Measurements from ENCODE around the gene MYOM1.
A peak's percentile ranks its signal among the peaks of the same experiment; 100 is the strongest.
"Not testable (repeated sequence)": the region's sequence is repeated elsewhere in the genome, so short reads cannot be mapped to it uniquely, and the experiment has no call there.

The MYOM1 gene

DNA sequence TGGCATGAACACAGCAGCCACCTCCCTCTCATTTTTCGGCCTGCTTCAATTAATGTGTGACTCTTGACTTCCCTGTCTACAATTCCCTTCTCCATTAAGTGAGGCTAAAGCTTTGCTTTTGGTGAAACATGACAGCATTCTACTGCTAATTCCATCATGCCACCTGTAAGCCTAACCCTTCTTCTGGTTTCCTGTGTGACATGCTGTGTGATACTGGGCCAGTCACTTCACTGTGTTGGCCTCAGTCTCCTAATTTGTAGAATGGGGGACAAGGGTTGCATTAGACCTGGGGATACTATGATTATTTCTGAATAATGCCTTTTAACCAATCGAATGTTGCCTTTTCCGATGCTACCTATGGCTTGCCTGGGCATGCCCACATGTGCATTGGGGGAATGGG is 146.4 kb downstream of the MYOM1 start:
- DNase-seq, result not testable (repeated sequence)

GRCh38 chr18:3071676-3072075 is 148.1 kb downstream of the MYOM1 start:
- DNase-seq, result no peak

DNA sequence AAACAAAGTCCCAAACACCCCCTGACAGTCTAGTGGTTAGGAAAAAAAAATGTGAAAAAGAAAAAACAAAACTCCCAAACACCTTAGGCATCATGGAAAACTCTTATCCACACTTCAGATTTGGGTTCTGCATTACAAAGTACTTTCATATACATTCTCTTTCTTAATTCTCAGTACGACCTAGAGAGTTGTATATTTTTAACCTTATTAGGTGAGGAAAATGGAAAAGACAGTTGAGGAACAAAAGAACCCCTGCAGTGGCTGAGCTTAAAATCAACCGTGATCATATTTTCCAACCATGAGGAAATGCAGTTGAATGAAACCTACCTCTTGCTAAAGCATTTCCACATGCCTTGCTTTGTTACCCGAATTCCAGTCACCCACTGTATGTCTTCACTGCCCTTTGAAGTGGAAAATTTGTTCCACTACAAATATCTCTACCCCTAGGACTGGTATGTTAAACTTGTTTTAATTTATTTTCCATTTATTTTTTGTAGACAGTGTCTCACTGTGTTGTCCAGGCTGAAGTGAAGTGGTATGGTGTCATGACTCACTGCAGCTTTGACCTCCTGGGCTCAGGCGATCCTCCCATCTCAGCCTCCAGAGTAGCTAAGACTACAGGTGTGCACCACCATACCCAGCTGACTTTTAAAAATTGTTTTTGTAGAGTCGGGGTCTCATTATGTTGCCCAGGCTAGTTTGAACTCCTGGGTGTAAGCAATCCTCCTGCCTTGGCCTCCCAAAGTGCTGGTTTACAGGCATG is 149.9 kb downstream of the MYOM1 start:
- DNase-seq, result no peak

GRCh38 chr18:3067722-3068121 is 152.0 kb downstream of the MYOM1 start:
- DNase-seq, result no peak

- DNase-seq, result no peak
These were observed 152.6 kb downstream of the MYOM1 start for GRCh38 chr18:3067165-3067661.

DNA sequence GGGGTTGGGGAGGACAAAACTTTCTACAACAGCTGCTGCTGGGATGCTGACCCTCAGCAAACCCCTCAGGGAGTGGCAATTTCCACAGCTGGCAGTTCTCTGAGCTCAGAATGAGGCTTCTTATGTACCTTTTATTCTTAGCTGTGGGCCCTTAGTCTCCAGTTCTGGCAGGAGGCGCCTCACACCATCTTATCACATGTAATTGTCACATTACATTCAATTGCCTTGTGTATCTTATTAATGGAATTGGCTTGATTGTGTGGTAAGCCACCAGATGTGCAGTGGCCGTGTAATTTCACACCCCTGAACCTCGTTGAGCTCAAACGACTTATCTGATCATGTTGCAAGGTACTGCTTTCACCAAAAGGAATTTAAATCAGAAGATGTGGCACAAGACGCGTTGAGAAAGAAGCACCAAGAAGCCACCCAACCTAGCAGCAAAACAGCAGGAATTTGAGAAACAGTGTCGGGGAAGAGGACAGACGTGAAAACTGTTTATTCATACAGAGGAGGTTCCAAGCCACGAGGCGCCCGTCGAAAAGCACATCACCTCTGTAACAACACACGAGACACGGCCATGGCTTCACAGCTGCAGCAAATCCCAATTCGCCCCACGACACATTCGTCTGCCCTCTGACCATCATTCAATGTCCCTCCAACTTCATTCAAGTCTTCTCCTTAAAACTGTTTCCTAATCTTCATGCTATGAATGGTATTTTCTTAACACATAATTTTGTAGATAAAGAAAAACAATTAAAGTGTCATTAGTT is 153.2 kb downstream of the MYOM1 start:
- DNase-seq, result no peak

- not testable (repeated sequence) for DNase-seq
These were observed 156.0 kb downstream of the MYOM1 start for GRCh38 chr18:3063766-3064165.

DNA sequence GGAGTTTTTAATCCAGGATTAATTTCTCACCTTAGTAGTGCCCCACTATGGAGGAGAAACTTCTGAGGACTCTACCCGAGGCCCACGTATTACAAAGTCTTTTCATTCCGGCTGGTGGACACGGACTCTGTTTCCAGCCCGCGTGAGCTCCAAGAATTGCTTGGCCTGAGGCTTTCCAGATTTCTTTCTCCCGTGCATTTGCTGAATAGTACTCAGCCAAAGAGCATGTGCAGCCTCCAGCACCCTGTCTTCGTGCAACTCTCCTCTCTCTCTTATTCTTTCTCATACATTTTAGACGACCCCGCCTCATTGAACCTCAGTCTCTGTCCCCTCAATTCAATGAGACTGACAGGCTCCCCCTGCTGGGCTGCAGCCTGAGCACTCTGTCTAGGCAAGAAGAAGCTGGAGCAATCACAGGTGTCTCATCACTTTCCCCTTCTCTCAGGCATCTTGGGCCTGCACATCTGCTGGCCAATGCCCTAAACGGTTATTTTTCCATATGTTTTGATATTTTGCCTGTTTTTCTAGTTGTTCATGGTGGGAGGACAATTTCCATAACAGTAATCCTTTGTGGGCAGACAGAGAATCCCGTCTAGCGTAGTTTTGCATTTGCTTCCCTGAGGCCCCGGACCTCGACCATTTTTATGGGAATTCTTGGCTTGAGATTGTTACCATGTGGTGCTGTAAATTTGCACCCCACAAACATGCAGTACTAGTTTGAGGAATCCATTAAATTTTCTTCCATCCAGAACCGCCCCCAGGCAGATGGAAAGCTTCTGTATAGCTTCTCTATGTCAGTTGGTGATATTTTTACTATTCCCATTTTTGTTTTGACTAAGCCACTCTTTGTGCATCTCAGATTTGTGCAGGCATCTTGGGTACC is 156.7 kb downstream of the MYOM1 start:
- DNase-seq, result peak; percentile 83

DNA sequence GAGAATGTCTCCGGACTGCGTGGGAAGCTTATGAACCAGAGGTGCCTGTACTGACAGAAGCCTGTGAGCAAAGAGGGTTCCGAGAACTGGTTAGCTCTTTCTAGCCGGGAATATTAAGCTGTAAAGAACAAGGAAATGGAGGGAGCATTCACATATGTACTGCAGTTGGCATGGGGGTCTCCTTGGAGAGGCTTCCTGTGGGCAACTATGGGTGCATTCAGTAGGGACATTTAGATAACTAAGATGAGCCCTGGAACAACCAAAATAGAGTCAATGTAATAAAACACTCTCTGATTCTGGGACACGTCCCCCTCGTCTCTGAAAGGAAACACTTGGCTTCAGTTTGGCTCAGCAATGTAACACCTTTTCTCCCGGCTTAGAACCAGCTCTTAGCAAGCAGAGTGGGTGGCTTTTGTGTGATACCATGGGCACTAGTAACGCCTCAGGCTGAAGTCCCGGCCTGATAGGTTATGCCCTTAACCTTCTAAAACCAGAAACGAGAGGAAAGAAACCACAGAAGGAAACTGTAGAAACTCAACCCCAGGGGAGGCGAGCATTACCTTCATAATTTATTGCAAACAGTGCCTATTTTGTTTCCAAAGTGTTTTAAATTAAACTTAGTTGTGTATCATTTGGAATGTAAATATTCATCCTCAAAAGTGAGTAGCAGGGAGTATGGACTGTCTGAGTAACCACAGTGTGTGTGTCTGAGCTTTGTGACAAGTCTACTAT is 158.0 kb downstream of the MYOM1 start:
- DNase-seq, result peak; percentile 82

- peak; percentile 74 for DNase-seq
These were observed 158.8 kb downstream of the MYOM1 start for GRCh38 chr18:3060667-3061580.

GRCh38 chr18:3059272-3059671 is 160.5 kb downstream of the MYOM1 start:
- DNase-seq, result peak; percentile 68

GRCh38 chr18:3058328-3059191 is 161.2 kb downstream of the MYOM1 start:
- DNase-seq, result peak; percentile 60

DNA sequence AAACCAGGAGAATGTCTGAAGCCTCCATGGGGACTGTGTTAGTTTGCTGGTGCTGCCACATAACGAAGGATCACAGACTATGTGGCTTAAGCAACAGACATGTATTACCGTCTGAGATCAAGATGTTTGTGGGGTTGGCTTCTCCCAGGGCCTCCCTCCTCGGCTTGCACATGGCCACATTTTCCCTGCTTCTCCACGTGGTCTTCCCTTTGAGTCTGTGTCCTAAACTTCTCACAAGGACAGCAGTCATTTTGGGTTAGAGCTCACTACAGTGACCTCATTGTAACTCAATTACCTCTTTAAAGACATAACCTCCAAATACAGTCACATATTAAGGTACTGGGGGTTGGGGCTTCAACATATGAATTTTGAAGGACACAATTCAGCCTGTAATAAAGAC is 162.2 kb downstream of the MYOM1 start:
- no peak for DNase-seq

- no peak for DNase-seq
These were observed 163.5 kb downstream of the MYOM1 start for GRCh38 chr18:3056311-3056710.

DNA sequence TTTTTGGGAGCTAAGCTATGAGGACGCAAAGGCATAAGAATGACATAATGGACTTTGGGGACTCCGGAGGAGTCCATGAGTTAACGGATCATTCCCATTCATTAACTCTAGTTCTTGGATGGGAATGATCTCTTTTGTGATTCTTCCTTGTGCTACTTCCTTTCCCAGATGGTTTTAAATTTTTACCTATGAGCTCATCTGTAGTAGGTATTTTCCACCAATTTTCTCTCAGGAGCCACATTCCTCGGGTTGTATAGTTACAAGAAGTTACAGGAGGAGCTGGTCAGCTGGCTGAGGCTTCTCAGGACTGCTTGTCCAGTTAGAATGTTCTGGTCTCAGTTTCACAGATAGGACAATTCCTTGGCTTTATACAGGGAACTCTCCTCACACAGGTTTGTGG is 164.0 kb downstream of the MYOM1 start:
- DNase-seq, result no peak

DNA sequence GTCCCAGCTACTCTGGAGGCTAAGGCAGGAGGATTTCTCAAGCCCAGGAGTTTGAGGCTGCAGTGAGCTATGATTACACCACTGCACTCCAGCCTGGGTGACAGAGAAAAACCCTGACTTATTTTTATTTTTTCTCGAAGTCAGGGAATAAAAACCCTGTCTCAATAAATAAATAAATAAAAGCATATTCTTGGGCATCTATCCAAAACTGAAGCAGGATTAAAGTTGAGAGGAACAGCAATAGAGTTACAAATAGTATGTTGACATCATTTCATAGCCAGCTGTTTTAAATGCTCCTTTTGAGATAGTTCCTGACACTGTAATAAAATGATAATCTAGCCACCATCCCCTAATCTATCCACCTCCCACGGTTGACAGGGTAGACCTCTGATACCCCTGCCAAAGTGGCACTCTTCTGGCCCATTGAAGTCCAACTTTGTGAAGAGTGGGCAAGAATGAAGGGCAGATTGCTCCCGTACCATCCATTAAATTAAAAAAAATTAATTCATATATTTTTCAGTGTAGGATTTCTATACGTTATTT is 164.5 kb downstream of the MYOM1 start:
- no peak for DNase-seq

DNA sequence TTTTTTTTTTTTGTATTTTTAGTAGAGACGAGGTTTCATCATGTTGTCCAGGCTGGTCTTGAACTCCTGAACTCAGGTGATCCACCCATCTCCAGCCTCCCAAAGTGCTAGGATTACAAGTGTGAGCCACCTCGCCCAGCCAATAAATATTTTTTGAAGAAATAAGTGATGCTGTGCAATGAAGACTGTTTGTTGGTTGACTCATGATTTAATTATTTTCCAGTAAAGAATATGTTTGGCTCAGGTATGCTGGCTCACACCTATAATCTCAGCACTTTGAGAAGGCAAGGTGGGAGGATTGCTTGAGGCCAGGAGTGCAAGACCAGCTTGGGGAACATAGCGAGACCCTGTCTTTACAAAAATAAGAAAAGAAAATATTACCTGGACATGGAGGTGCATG is 165.0 kb downstream of the MYOM1 start:
- no peak for DNase-seq

DNA sequence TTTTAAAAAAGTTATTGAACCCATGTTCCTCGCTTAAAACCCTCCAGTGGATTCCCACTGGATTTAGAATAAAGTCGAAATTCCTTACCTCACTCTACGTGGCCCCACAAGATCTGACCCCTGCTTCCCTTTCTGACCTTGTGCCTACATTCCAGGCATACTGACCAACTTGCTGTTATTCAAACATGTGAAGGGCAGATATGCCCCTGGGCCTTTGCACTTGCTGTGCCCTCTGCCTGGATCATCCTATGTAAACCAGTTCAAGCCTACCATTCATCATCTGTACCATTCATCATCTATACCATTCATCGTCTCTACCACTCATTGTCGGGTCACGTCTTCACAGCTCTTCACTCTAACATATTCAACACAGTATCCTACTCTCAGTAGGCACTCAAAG is 165.6 kb downstream of the MYOM1 start:
- DNase-seq, result no peak

- no peak for DNase-seq
These were observed 166.7 kb downstream of the MYOM1 start for GRCh38 chr18:3053081-3053480.

GRCh38 chr18:3052411-3052758 is 167.4 kb downstream of the MYOM1 start:
- no peak for DNase-seq
